ENCODE data around the gene ENOPH1.

DNA sequence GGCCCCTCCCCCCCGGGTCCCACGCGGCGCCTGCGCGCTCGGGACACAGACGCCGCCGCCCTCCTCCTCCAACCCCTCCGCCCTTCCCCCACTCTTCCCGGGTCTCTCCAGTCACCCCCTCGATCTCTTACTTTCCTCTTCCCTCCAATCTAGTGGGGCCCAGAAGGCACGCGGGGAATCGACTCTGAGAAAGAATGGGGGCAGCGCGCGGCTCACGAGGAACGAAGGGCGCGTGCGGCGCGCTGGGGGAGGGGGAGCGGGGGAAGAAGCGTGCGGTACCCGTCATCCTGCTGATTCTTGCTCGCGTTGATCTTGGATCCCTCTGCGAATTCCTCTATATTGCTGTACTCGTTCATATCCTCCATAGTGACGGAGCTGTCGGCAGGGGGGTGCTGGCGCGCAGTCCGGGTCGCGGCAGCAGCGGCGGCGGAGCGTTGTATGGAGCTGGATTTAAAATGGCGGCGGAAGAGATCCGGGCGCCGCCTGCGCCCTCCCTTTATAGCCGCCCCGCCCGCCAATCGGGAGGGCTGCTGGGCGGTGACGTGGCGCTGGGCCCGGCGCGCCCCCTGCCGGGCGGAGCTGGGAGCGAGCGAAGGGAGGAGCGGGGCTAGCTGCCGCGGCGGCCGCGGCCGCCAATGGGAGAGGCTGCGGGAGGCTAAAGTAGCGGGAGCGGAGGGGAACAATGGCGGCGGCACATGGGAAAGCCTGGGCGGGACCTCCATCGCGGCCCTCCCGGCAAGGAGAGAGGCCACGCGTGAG is 1.2 kb upstream of the ENOPH1 start:
- TF ChIP-seq TCF7 (CRISPR knock-in tag; IDR thresholded peaks at IDR 0.05; ENCODE audit: low read depth) (no peak), NFYB (CRISPR knock-in tag; conservative IDR thresholded peaks at IDR 0.05; ENCODE audit: low read depth) (peak; percentile 46; the same call in 1 of the 2 replicates), ZNF138 (CRISPR knock-in tag; conservative IDR thresholded peaks at IDR 0.05) (no peak; the same call in 1 of the 2 replicates), JUN (CRISPR knock-in tag; IDR thresholded peaks at IDR 0.05) (peak; percentile 85; the same call in 1 of the 2 replicates), ZNF416 (CRISPR knock-in tag; IDR thresholded peaks at IDR 0.05) (peak; percentile 57; the same call in 1 of the 2 replicates), SP1 (CRISPR knock-in tag; conservative IDR thresholded peaks at IDR 0.05) (peak; percentile 61; the same call in 1 of the 2 replicates)
- TF ChIP-seq, protein P1, sequence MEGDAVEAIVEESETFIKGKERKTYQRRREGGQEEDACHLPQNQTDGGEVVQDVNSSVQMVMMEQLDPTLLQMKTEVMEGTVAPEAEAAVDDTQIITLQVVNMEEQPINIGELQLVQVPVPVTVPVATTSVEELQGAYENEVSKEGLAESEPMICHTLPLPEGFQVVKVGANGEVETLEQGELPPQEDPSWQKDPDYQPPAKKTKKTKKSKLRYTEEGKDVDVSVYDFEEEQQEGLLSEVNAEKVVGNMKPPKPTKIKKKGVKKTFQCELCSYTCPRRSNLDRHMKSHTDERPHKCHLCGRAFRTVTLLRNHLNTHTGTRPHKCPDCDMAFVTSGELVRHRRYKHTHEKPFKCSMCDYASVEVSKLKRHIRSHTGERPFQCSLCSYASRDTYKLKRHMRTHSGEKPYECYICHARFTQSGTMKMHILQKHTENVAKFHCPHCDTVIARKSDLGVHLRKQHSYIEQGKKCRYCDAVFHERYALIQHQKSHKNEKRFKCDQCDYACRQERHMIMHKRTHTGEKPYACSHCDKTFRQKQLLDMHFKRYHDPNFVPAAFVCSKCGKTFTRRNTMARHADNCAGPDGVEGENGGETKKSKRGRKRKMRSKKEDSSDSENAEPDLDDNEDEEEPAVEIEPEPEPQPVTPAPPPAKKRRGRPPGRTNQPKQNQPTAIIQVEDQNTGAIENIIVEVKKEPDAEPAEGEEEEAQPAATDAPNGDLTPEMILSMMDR (IDR thresholded peaks at IDR 0.05) = peak; percentile 94
- TF ChIP-seq, protein P2, sequence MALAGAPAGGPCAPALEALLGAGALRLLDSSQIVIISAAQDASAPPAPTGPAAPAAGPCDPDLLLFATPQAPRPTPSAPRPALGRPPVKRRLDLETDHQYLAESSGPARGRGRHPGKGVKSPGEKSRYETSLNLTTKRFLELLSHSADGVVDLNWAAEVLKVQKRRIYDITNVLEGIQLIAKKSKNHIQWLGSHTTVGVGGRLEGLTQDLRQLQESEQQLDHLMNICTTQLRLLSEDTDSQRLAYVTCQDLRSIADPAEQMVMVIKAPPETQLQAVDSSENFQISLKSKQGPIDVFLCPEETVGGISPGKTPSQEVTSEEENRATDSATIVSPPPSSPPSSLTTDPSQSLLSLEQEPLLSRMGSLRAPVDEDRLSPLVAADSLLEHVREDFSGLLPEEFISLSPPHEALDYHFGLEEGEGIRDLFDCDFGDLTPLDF (CRISPR knock-in tag; IDR thresholded peaks at IDR 0.05) = peak; percentile 52; the same call in 1 of the 2 replicates
- TF ChIP-seq, protein P3, sequence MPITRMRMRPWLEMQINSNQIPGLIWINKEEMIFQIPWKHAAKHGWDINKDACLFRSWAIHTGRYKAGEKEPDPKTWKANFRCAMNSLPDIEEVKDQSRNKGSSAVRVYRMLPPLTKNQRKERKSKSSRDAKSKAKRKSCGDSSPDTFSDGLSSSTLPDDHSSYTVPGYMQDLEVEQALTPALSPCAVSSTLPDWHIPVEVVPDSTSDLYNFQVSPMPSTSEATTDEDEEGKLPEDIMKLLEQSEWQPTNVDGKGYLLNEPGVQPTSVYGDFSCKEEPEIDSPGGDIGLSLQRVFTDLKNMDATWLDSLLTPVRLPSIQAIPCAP (CRISPR knock-in tag; IDR thresholded peaks at IDR 0.05) = no peak
- TF ChIP-seq, protein P4, sequence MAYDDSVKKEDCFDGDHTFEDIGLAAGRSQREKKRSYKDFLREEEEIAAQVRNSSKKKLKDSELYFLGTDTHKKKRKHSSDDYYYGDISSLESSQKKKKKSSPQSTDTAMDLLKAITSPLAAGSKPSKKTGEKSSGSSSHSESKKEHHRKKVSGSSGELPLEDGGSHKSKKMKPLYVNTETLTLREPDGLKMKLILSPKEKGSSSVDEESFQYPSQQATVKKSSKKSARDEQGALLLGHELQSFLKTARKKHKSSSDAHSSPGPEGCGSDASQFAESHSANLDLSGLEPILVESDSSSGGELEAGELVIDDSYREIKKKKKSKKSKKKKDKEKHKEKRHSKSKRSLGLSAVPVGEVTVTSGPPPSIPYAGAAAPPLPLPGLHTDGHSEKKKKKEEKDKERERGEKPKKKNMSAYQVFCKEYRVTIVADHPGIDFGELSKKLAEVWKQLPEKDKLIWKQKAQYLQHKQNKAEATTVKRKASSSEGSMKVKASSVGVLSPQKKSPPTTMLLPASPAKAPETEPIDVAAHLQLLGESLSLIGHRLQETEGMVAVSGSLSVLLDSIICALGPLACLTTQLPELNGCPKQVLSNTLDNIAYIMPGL (CRISPR knock-in tag; IDR thresholded peaks at IDR 0.05) = peak; percentile 92
- TF ChIP-seq, protein P5, sequence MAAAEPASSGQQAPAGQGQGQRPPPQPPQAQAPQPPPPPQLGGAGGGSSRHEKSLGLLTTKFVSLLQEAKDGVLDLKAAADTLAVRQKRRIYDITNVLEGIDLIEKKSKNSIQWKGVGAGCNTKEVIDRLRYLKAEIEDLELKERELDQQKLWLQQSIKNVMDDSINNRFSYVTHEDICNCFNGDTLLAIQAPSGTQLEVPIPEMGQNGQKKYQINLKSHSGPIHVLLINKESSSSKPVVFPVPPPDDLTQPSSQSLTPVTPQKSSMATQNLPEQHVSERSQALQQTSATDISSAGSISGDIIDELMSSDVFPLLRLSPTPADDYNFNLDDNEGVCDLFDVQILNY (CRISPR knock-in tag; IDR thresholded peaks at IDR 0.05) = peak; percentile 51; the same call in 1 of the 2 replicates
- TF ChIP-seq, protein P6, sequence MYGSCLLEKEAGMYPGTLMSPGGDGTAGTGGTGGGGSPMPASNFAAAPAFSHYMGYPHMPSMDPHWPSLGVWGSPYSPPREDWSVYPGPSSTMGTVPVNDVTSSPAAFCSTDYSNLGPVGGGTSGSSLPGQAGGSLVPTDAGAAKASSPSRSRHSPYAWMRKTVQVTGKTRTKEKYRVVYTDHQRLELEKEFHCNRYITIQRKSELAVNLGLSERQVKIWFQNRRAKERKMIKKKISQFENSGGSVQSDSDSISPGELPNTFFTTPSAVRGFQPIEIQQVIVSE (CRISPR knock-in tag; IDR thresholded peaks at IDR 0.05; ENCODE audit: borderline replicate concordance) = no peak
- TF ChIP-seq, protein P7, sequence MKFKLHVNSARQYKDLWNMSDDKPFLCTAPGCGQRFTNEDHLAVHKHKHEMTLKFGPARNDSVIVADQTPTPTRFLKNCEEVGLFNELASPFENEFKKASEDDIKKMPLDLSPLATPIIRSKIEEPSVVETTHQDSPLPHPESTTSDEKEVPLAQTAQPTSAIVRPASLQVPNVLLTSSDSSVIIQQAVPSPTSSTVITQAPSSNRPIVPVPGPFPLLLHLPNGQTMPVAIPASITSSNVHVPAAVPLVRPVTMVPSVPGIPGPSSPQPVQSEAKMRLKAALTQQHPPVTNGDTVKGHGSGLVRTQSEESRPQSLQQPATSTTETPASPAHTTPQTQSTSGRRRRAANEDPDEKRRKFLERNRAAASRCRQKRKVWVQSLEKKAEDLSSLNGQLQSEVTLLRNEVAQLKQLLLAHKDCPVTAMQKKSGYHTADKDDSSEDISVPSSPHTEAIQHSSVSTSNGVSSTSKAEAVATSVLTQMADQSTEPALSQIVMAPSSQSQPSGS (CRISPR knock-in tag; IDR thresholded peaks at IDR 0.05; ENCODE audit: borderline replicate concordance, low read depth) = no peak

Data from WTC11 (cell line).